GM12865 (cell line): Measurements from ENCODE around the gene CTNS.

ENCODE experiments used
- DNase-seq: peaks from one replicate; pipeline ENCODE4 v3.0.0; 2010; ENCODE audit warnings: low read depth
- H3K4me3 ChIP-seq: 2 replicates; pipeline ENCODE4 v1.5.1; 2011; ENCODE audit warnings: mild to moderate bottlenecking, low read depth, low read length, control low read depth
- TF ChIP-seq, protein P1 (sequence below): IDR thresholded peaks from 2 replicates; pipeline ENCODE4 v1.5.1; 2011; ENCODE audit warnings: low read length, control low read depth, low read depth, inconsistent platforms; ENCODE audit not compliant: insufficient read depth; ENCODE audit errors: missing control alignments

The CTNS gene

GRCh38 chr17:3666516-3666915 is 30.0 kb downstream of the CTNS start:
- no peak for DNase-seq
- TF ChIP-seq, protein P1, sequence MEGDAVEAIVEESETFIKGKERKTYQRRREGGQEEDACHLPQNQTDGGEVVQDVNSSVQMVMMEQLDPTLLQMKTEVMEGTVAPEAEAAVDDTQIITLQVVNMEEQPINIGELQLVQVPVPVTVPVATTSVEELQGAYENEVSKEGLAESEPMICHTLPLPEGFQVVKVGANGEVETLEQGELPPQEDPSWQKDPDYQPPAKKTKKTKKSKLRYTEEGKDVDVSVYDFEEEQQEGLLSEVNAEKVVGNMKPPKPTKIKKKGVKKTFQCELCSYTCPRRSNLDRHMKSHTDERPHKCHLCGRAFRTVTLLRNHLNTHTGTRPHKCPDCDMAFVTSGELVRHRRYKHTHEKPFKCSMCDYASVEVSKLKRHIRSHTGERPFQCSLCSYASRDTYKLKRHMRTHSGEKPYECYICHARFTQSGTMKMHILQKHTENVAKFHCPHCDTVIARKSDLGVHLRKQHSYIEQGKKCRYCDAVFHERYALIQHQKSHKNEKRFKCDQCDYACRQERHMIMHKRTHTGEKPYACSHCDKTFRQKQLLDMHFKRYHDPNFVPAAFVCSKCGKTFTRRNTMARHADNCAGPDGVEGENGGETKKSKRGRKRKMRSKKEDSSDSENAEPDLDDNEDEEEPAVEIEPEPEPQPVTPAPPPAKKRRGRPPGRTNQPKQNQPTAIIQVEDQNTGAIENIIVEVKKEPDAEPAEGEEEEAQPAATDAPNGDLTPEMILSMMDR = no peak

DNA sequence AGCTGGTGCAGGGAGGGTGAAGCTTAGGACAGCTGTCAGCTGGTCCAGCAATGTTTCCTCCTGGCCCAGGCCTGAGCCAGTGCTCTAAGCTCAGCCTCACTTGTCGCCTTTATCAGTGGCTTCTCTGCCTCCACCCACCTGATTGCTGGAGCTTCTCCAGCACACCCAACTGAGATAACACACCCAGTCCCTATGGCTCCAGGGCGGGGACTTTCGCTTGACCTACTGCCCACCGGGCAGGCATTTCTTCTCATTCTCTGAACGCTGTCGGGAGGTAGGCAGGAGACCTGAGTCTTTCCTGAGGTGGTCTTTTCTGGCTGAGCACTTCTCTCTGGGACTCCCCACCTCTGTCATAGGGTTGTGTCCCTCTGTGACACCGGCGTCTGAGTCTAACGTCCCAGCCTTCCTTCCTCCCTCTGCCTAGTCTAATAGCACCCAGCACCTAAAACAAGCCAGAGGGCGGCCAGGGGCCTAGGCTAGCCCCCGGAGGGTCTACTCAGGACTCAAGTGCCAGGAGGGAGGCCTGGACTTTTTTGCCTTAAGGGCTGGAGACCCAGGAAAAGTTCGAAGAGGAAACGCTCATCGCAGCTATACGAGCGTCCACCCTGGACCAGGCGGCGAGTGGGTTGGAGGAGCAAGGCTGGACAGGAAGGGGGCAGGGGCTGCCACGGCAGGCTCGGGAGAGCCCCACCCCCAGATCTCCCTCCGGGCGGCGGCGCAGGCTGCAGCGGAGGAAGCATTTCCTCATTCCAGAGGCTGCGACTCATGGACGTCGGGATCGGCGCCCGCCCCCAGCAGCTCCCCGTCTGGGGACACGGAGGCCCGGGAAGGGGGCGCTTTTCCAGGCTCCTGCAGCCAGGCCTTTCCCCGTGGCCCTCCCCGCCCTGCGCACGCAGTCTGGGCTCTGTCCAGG is 31.1 kb downstream of the CTNS start:
- DNase-seq = peak; percentile 21
- TF ChIP-seq, protein P1 = no peak
- peak overlapping the region; percentile 91 for H3K4me3 ChIP-seq

More at GRCh38 chr17:3666516-3666915, 30.0 kb downstream of the CTNS start:
- H3K4me3 ChIP-seq = no peak overlapping the region

DNA sequence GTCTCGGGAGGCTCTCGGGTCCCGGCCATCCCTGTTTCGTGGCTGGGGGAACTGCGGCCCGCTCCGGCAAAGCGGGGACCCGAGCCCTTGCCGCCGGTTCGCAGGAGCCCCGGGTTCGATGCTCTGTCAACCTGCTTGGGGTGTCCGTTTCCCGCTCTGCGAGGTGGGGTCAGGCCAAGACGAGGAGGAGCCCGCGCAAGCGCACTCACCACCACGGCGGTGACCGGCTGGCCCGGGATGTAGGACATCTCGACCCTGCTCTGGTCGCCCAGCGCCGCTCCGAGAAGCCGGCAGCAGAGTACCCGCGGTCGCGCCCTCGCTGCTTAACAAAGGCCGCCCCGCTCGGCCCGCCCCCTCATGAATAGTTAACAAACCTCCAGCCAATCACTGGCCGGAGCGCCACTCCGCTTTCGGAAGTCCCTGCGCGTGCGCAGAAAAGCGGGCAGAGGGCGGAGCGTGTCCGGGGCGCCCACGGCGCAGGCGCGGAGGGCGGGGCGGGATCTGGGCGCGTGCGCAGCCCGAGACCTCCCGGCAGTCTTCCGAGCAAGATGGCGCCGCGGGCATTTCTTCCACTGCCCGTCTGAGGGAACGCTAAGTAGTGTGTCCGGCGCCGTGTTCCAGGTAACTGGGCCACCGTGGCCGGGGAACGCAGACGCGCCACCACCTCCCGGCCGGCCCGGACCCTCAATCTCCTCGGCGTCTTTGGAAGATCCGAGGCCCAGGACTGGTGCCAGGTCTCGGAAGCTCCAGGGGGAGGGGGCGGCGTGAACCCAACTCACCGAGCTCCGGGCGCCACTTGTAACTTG is 31.9 kb downstream of the CTNS start, which contains the start of the genes EMC6 and TAX1BP3:
Gene EMC6 (plus strand): TSS at position 534 of the 806 bp plus-strand sequence. CDS start 335 bp downstream, outside the sequence.
Gene TAX1BP3 (minus strand): TSS at position 300 of the 806 bp plus-strand sequence. CDS start 52 bp downstream, at position 248.
- DNase-seq = peak; percentile 98
- H3K4me3 ChIP-seq = peak within 1 kb of the TSS; percentile 99
- TF ChIP-seq, protein P1 = no peak

GRCh38 chr17:3669085-3669347 is 32.5 kb downstream of the CTNS start:
- H3K4me3 ChIP-seq = peak overlapping the region; percentile 99
- TF ChIP-seq, protein P1 = no peak
- DNase-seq = no peak

DNA sequence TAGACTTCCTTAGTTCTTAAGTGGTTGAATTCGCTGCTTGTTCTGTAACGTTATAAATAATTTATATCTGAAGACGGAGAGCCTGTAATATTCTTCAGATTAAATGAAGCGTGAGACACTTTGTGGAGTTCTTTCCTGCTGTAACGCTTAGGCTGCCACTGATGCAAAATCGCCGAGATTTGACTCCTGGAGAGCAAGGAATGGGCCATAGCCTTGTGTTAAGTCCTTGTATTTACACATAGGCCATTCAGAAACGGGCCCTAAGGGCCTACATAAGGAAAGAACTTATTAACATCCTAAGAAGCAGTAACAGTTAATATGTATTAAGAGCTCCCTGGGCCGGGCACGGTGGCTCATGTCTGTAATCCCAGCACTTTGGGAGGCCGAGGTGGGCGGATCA is 33.0 kb downstream of the CTNS start:
- DNase-seq = no peak
- peak overlapping the region; percentile 99 for H3K4me3 ChIP-seq
- TF ChIP-seq, protein P1 = no peak

- TF ChIP-seq, protein P1 = no peak
- no peak for DNase-seq
These were observed 36.0 kb downstream of the CTNS start for GRCh38 chr17:3672571-3672970.

More at GRCh38 chr17:3672571-3672970, 36.0 kb downstream of the CTNS start:
- H3K4me3 ChIP-seq = no peak overlapping the region
